Activated T-cell treated with anti-CD3 and anti-CD28 coated beads, Interleukin-2, amount 50 U/mL, for 48 hours (primary cell): ENCODE measurements around the gene SBNO2.
"Not testable (repeated sequence)": the region's sequence is repeated elsewhere in the genome, so short reads cannot be mapped to it uniquely, and the experiment has no call there.

Experiments used
- DNase-seq, 2 experiments: peaks; one replicate each; pipeline ENCODE4 v3.0.0-alpha.2; 2020

SBNO2 gene

GRCh38 chr19:1134431-1134830 is 39.6 kb downstream of the SBNO2 start:
- no peak for DNase-seq

GRCh38 chr19:1133471-1133929 is 40.6 kb downstream of the SBNO2 start:
- peak; percentile 91 to 94 for DNase-seq

GRCh38 chr19:1132552-1133383 is 41.3 kb downstream of the SBNO2 start:
- peak in 1 of 2 experiments; percentile 78 for DNase-seq

GRCh38 chr19:1131718-1132551 is 42.1 kb downstream of the SBNO2 start:
- DNase-seq, result peak; percentile 92 to 95

GRCh38 chr19:1130771-1131717 is 43.0 kb downstream of the SBNO2 start:
- peak; percentile 61 to 70 for DNase-seq

GRCh38 chr19:1129535-1129934 is 44.5 kb downstream of the SBNO2 start:
- peak in 1 of 2 experiments; percentile 19 for DNase-seq

- DNase-seq, result not testable (repeated sequence)
These were observed 45.0 kb downstream of the SBNO2 start for GRCh38 chr19:1129084-1129483.

- DNase-seq, result peak in 1 of 2 experiments; percentile 18
These were observed 46.0 kb downstream of the SBNO2 start for GRCh38 chr19:1128106-1128505.

- DNase-seq, result peak in 1 of 2 experiments; percentile 17
These were observed 46.9 kb downstream of the SBNO2 start for GRCh38 chr19:1126984-1127760.

GRCh38 chr19:1125601-1126467 is 48.2 kb downstream of the SBNO2 start:
- no peak for DNase-seq

- no peak for DNase-seq
These were observed 50.0 kb downstream of the SBNO2 start for GRCh38 chr19:1123885-1124677.

GRCh38 chr19:1123381-1123780 is 50.7 kb downstream of the SBNO2 start:
- no peak for DNase-seq

- DNase-seq, result peak; percentile 87 to 89
These were observed 51.1 kb downstream of the SBNO2 start for GRCh38 chr19:1122972-1123363.

GRCh38 chr19:1122021-1122971 is 51.8 kb downstream of the SBNO2 start:
- DNase-seq, result no peak

GRCh38 chr19:1121395-1121794 is 52.7 kb downstream of the SBNO2 start:
- DNase-seq, result no peak

- no peak for DNase-seq
These were observed 54.4 kb downstream of the SBNO2 start for GRCh38 chr19:1119475-1120217.

GRCh38 chr19:1118999-1119398 is 55.1 kb downstream of the SBNO2 start:
- DNase-seq, result no peak

- DNase-seq, result no peak
These were observed 56.4 kb downstream of the SBNO2 start for GRCh38 chr19:1117654-1118053.
